ENCODE data around the gene PROP1. TPM values are rescaled to one million over a fixed set of nuclear protein-coding genes. Genes with fewer than 3 reads are reported as not detected.

The PROP1 gene
- total RNA-seq, 1 donor from 2014 or later = not detected

GRCh38 chr5:177992466-177992865 lies 3.6 kb downstream of the PROP1 start:
- H3K4me1 ChIP-seq = no peaks in the 10 kb centered on the region
- DNase-seq (ENCODE audit: extremely low spot score in 2 of 2) = no peak
- H3K9me3 ChIP-seq = no peaks in the 10 kb centered on the region
- no peaks in the 10 kb centered on the region for H3K27me3 ChIP-seq
- TF ChIP-seq POLR2AphosphoS5 (IDR thresholded peaks at IDR 0.05; ENCODE audit: insufficient read depth in 1 of 2, low read depth in 1 of 2) (no peak), CTCF (IDR thresholded peaks at IDR 0.05) (no peak), POLR2A (IDR thresholded peaks at IDR 0.05) (no peak)
- no peak overlapping the region for H3K4me3 ChIP-seq
- no peak overlapping the region for H3K27ac ChIP-seq
- no peaks in the 10 kb centered on the region for H3K36me3 ChIP-seq
- intact Hi-C loops (cut with DNase I) = no loop called here

- Histone ChIP-seq H3K36me3 (no peaks in the 10 kb centered on the region), H3K27ac (no peak overlapping the region), H3K9me3 (no peaks in the 10 kb centered on the region), H3K4me3 (no peak overlapping the region), H3K27me3 (no peaks in the 10 kb centered on the region), H3K4me1 (peaks cover 9% of the 10 kb centered on the region)
- intact Hi-C loops (cut with DNase I) = no loop called here
- DNase-seq (ENCODE audit: extremely low spot score in 2 of 2) = peak in 1 of 2 donors; percentile 34
- TF ChIP-seq POLR2A (IDR thresholded peaks at IDR 0.05) = no peak
- no peak for TF ChIP-seq POLR2AphosphoS5 (IDR thresholded peaks at IDR 0.05; ENCODE audit: insufficient read depth in 1 of 2, low read depth in 1 of 2)
- TF ChIP-seq CTCF (IDR thresholded peaks at IDR 0.05) = no peak
These were observed 6.9 kb downstream of the PROP1 start for GRCh38 chr5:177988989-177989625.

GRCh38 chr5:177987326-177987725 lies 8.7 kb downstream of the PROP1 start:
- intact Hi-C loops (cut with DNase I) = no loop called here
- H3K9me3 ChIP-seq = no peaks in the 10 kb centered on the region
- H3K4me3 ChIP-seq = no peak overlapping the region
- no peaks in the 10 kb centered on the region for H3K27me3 ChIP-seq
- DNase-seq (ENCODE audit: extremely low spot score in 2 of 2) = peak in 1 of 2 donors; percentile 58
- no peak overlapping the region for H3K27ac ChIP-seq
- no peaks in the 10 kb centered on the region for H3K36me3 ChIP-seq
- H3K4me1 ChIP-seq = peaks cover 9% of the 10 kb centered on the region
- no peak for TF ChIP-seq CTCF (IDR thresholded peaks at IDR 0.05)
- TF ChIP-seq POLR2A (IDR thresholded peaks at IDR 0.05) = no peak
- TF ChIP-seq POLR2AphosphoS5 (IDR thresholded peaks at IDR 0.05; ENCODE audit: insufficient read depth in 1 of 2, low read depth in 1 of 2) = no peak

GRCh38 chr5:177985430-177986040 lies 10.5 kb downstream of the PROP1 start:
- peak in 1 of 2 donors; percentile 64 for DNase-seq (ENCODE audit: extremely low spot score in 2 of 2)
- Histone ChIP-seq H3K4me1 (peaks cover 9% of the 10 kb centered on the region), H3K9me3 (no peaks in the 10 kb centered on the region), H3K36me3 (no peaks in the 10 kb centered on the region), H3K27ac (no peak overlapping the region), H3K4me3 (no peak overlapping the region), H3K27me3 (no peaks in the 10 kb centered on the region)
- intact Hi-C loops (cut with DNase I) = no loop called here
- no peak for TF ChIP-seq CTCF (IDR thresholded peaks at IDR 0.05)
- no peak for TF ChIP-seq POLR2AphosphoS5 (IDR thresholded peaks at IDR 0.05; ENCODE audit: insufficient read depth in 1 of 2, low read depth in 1 of 2)
- TF ChIP-seq POLR2A (IDR thresholded peaks at IDR 0.05) = no peak

GRCh38 chr5:177984584-177985206 lies 11.3 kb downstream of the PROP1 start:
- Histone ChIP-seq H3K27me3 (no peaks in the 10 kb centered on the region), H3K4me3 (peak overlapping the region; percentile 3 to 6), H3K36me3 (no peaks in the 10 kb centered on the region), H3K9me3 (no peaks in the 10 kb centered on the region), H3K4me1 (peaks cover 9% of the 10 kb centered on the region), H3K27ac (no peak overlapping the region)
- DNase-seq (ENCODE audit: extremely low spot score in 2 of 2) = peak in 1 of 2 donors; percentile 25
- intact Hi-C loops (cut with DNase I) = no loop called here
- TF ChIP-seq POLR2A (IDR thresholded peaks at IDR 0.05) = no peak
- TF ChIP-seq POLR2AphosphoS5 (IDR thresholded peaks at IDR 0.05; ENCODE audit: insufficient read depth in 1 of 2, low read depth in 1 of 2) = no peak
- no peak for TF ChIP-seq CTCF (IDR thresholded peaks at IDR 0.05)

All from vagina (tissue), 2 donors.